ENCODE data around the gene MCMBP.
A peak's percentile ranks its signal among the peaks of the same experiment; 100 is the strongest.
"Not testable (repeated sequence)": the region's sequence is repeated elsewhere in the genome, so short reads cannot be mapped to it uniquely, and the experiment has no call there.

The MCMBP gene

GRCh38 chr10:119872610-119872859, at the start of gene MCMBP:
TSS of gene MCMBP (minus strand) at chr10:119872843. CDS start at chr10:119872584, 259 bp downstream.
- Histone ChIP-seq H3K4me3 (ENCODE audit: low read depth, low read length) (peak within 1 kb of the TSS; percentile 73), H3K9ac (ENCODE audit: low read depth, low read length) (peak within 1 kb of the TSS; percentile 79), H3K27me3 (ENCODE audit: control insufficient read depth, insufficient read depth, low read length) (no peaks in the 10 kb centered on the region), H3K36me3 (ENCODE audit: control insufficient read depth, insufficient read depth, low read length) (no peaks in the 10 kb centered on the region; the same call in 1 of the 2 replicates), H3K4me1 (ENCODE audit: control insufficient read depth, insufficient read depth, low read length) (peaks cover 17% of the 10 kb centered on the region), H3K27ac (ENCODE audit: low read depth, low read length) (peak within 1 kb of the TSS; percentile 77), H3K9me3 (ENCODE audit: control insufficient read depth, insufficient read depth, low read length) (no peaks in the 10 kb centered on the region)

GRCh38 chr10:119919826-119920225, 47.2 kb upstream of the MCMBP start:
- no peaks in the 10 kb centered on the region for H3K9me3 ChIP-seq (ENCODE audit: control insufficient read depth, insufficient read depth, low read length)
- H3K9ac ChIP-seq (ENCODE audit: low read depth, low read length), result no peak overlapping the region
- H3K27me3 ChIP-seq (ENCODE audit: control insufficient read depth, insufficient read depth, low read length), result no peaks in the 10 kb centered on the region
- no peak overlapping the region for H3K4me3 ChIP-seq (ENCODE audit: low read depth, low read length)
- H3K36me3 ChIP-seq (ENCODE audit: control insufficient read depth, insufficient read depth, low read length), result peaks cover 95% of the 10 kb centered on the region
- no peaks in the 10 kb centered on the region for H3K4me1 ChIP-seq (ENCODE audit: control insufficient read depth, insufficient read depth, low read length)
- no peak overlapping the region for H3K27ac ChIP-seq (ENCODE audit: low read depth, low read length)

- Histone ChIP-seq H3K4me3 (ENCODE audit: low read depth, low read length) (no peak overlapping the region), H3K27me3 (ENCODE audit: control insufficient read depth, insufficient read depth, low read length) (no peaks in the 10 kb centered on the region), H3K27ac (ENCODE audit: low read depth, low read length) (no peak overlapping the region), H3K9ac (ENCODE audit: low read depth, low read length) (no peak overlapping the region), H3K4me1 (ENCODE audit: control insufficient read depth, insufficient read depth, low read length) (no peaks in the 10 kb centered on the region), H3K9me3 (ENCODE audit: control insufficient read depth, insufficient read depth, low read length) (no peaks in the 10 kb centered on the region), H3K36me3 (ENCODE audit: control insufficient read depth, insufficient read depth, low read length) (peaks cover 95% of the 10 kb centered on the region)
These were observed 46.6 kb upstream of the MCMBP start for GRCh38 chr10:119919271-119919670.

GRCh38 chr10:119917777-119918176, 45.1 kb upstream of the MCMBP start:
- Histone ChIP-seq H3K27me3 (ENCODE audit: control insufficient read depth, insufficient read depth, low read length) (no peaks in the 10 kb centered on the region), H3K4me1 (ENCODE audit: control insufficient read depth, insufficient read depth, low read length) (no peaks in the 10 kb centered on the region), H3K4me3 (ENCODE audit: low read depth, low read length) (no peak overlapping the region), H3K27ac (ENCODE audit: low read depth, low read length) (no peak overlapping the region), H3K36me3 (ENCODE audit: control insufficient read depth, insufficient read depth, low read length) (peaks cover 94% of the 10 kb centered on the region), H3K9me3 (ENCODE audit: control insufficient read depth, insufficient read depth, low read length) (no peaks in the 10 kb centered on the region), H3K9ac (ENCODE audit: low read depth, low read length) (no peak overlapping the region)

- no peak overlapping the region for H3K4me3 ChIP-seq (ENCODE audit: low read depth, low read length)
- no peaks in the 10 kb centered on the region for H3K4me1 ChIP-seq (ENCODE audit: control insufficient read depth, insufficient read depth, low read length)
- H3K27ac ChIP-seq (ENCODE audit: low read depth, low read length), result no peak overlapping the region
- no peaks in the 10 kb centered on the region for H3K9me3 ChIP-seq (ENCODE audit: control insufficient read depth, insufficient read depth, low read length)
- H3K9ac ChIP-seq (ENCODE audit: low read depth, low read length), result no peak overlapping the region
- no peaks in the 10 kb centered on the region for H3K27me3 ChIP-seq (ENCODE audit: control insufficient read depth, insufficient read depth, low read length)
- H3K36me3 ChIP-seq (ENCODE audit: control insufficient read depth, insufficient read depth, low read length), result peaks cover 89% of the 10 kb centered on the region
These were observed 38.0 kb upstream of the MCMBP start for GRCh38 chr10:119910689-119911088.

GRCh38 chr10:119908166-119908565, 35.5 kb upstream of the MCMBP start:
- Histone ChIP-seq H3K27me3 (ENCODE audit: control insufficient read depth, insufficient read depth, low read length) (no peaks in the 10 kb centered on the region), H3K4me1 (ENCODE audit: control insufficient read depth, insufficient read depth, low read length) (no peaks in the 10 kb centered on the region), H3K27ac (ENCODE audit: low read depth, low read length) (no peak overlapping the region), H3K9ac (ENCODE audit: low read depth, low read length) (no peak overlapping the region), H3K36me3 (ENCODE audit: control insufficient read depth, insufficient read depth, low read length) (peaks cover 94% of the 10 kb centered on the region), H3K4me3 (ENCODE audit: low read depth, low read length) (no peak overlapping the region), H3K9me3 (ENCODE audit: control insufficient read depth, insufficient read depth, low read length) (no peaks in the 10 kb centered on the region)

- H3K9me3 ChIP-seq (ENCODE audit: control insufficient read depth, insufficient read depth, low read length); H3K27me3 ChIP-seq (ENCODE audit: control insufficient read depth, insufficient read depth, low read length); H3K4me1 ChIP-seq (ENCODE audit: control insufficient read depth, insufficient read depth, low read length); H3K9ac ChIP-seq (ENCODE audit: low read depth, low read length); H3K4me3 ChIP-seq (ENCODE audit: low read depth, low read length); H3K27ac ChIP-seq (ENCODE audit: low read depth, low read length): not testable (repeated sequence)
- H3K36me3 ChIP-seq (ENCODE audit: control insufficient read depth, insufficient read depth, low read length), result peaks cover 94% of the 10 kb centered on the region
These were observed 35.1 kb upstream of the MCMBP start for GRCh38 chr10:119907695-119908094.

GRCh38 chr10:119903946-119904666, 31.5 kb upstream of the MCMBP start:
- no peaks in the 10 kb centered on the region for H3K27me3 ChIP-seq (ENCODE audit: control insufficient read depth, insufficient read depth, low read length)
- peaks cover 84% of the 10 kb centered on the region for H3K36me3 ChIP-seq (ENCODE audit: control insufficient read depth, insufficient read depth, low read length)

GRCh38 chr10:119898577-119898976, 25.9 kb upstream of the MCMBP start:
- no peaks in the 10 kb centered on the region for H3K9me3 ChIP-seq (ENCODE audit: control insufficient read depth, insufficient read depth, low read length)
- no peak overlapping the region for H3K4me3 ChIP-seq (ENCODE audit: low read depth, low read length)
- H3K9ac ChIP-seq (ENCODE audit: low read depth, low read length), result no peak overlapping the region
- peaks cover 55% of the 10 kb centered on the region for H3K36me3 ChIP-seq (ENCODE audit: control insufficient read depth, insufficient read depth, low read length)
- H3K27ac ChIP-seq (ENCODE audit: low read depth, low read length), result no peak overlapping the region
- no peaks in the 10 kb centered on the region for H3K27me3 ChIP-seq (ENCODE audit: control insufficient read depth, insufficient read depth, low read length)
- peaks cover 4% of the 10 kb centered on the region; the same call in 1 of the 2 replicates for H3K4me1 ChIP-seq (ENCODE audit: control insufficient read depth, insufficient read depth, low read length)

More at GRCh38 chr10:119903946-119904666, 31.5 kb upstream of the MCMBP start:
- H3K9me3 ChIP-seq (ENCODE audit: control insufficient read depth, insufficient read depth, low read length), result no peaks in the 10 kb centered on the region
- H3K4me3 ChIP-seq (ENCODE audit: low read depth, low read length), result no peak overlapping the region
- H3K9ac ChIP-seq (ENCODE audit: low read depth, low read length), result no peak overlapping the region
- no peaks in the 10 kb centered on the region for H3K4me1 ChIP-seq (ENCODE audit: control insufficient read depth, insufficient read depth, low read length)
- no peak overlapping the region for H3K27ac ChIP-seq (ENCODE audit: low read depth, low read length)

GRCh38 chr10:119896937-119897770, 24.5 kb upstream of the MCMBP start:
- H3K9ac ChIP-seq (ENCODE audit: low read depth, low read length), result no peak overlapping the region
- H3K4me1 ChIP-seq (ENCODE audit: control insufficient read depth, insufficient read depth, low read length), result peaks cover 4% of the 10 kb centered on the region; the same call in 1 of the 2 replicates
- H3K4me3 ChIP-seq (ENCODE audit: low read depth, low read length), result no peak overlapping the region
- H3K36me3 ChIP-seq (ENCODE audit: control insufficient read depth, insufficient read depth, low read length), result peaks cover 41% of the 10 kb centered on the region
- no peaks in the 10 kb centered on the region for H3K27me3 ChIP-seq (ENCODE audit: control insufficient read depth, insufficient read depth, low read length)
- H3K27ac ChIP-seq (ENCODE audit: low read depth, low read length), result no peak overlapping the region
- no peaks in the 10 kb centered on the region for H3K9me3 ChIP-seq (ENCODE audit: control insufficient read depth, insufficient read depth, low read length)

- no peak overlapping the region for H3K9ac ChIP-seq (ENCODE audit: low read depth, low read length)
- peaks cover 34% of the 10 kb centered on the region for H3K36me3 ChIP-seq (ENCODE audit: control insufficient read depth, insufficient read depth, low read length)
- H3K27me3 ChIP-seq (ENCODE audit: control insufficient read depth, insufficient read depth, low read length), result no peaks in the 10 kb centered on the region
- H3K4me3 ChIP-seq (ENCODE audit: low read depth, low read length), result no peak overlapping the region
- H3K9me3 ChIP-seq (ENCODE audit: control insufficient read depth, insufficient read depth, low read length), result no peaks in the 10 kb centered on the region
- H3K27ac ChIP-seq (ENCODE audit: low read depth, low read length), result no peak overlapping the region
- H3K4me1 ChIP-seq (ENCODE audit: control insufficient read depth, insufficient read depth, low read length), result peaks cover 4% of the 10 kb centered on the region; the same call in 1 of the 2 replicates
These were observed 23.5 kb upstream of the MCMBP start for GRCh38 chr10:119896061-119896655.

Measured in HUES48 (cell line).